ENCODE results near the gene MMP2.

DNA sequence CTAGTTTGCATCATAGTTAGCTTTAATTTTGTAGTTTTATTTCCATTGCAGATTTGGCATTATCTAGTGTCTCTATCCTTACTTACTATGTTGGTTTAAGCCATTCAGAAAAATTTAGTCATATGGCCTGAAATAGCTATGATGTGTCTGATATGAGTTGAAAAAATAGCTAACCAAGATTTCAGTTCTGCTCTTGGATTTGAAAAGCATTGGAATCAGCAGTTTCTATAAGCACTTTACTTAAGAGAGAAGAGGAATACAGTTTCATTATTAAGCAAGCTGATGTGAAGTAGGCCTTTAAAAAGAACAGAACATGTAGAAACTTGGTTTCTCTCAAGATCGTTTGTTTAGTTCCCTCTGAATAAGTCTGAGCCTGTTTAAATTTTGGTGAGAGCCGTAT lies 55.8 kb downstream of the MMP2 start:
- no peak for TF ChIP-seq POLR2A (IDR thresholded peaks at IDR 0.05)
- TF ChIP-seq, protein P1, sequence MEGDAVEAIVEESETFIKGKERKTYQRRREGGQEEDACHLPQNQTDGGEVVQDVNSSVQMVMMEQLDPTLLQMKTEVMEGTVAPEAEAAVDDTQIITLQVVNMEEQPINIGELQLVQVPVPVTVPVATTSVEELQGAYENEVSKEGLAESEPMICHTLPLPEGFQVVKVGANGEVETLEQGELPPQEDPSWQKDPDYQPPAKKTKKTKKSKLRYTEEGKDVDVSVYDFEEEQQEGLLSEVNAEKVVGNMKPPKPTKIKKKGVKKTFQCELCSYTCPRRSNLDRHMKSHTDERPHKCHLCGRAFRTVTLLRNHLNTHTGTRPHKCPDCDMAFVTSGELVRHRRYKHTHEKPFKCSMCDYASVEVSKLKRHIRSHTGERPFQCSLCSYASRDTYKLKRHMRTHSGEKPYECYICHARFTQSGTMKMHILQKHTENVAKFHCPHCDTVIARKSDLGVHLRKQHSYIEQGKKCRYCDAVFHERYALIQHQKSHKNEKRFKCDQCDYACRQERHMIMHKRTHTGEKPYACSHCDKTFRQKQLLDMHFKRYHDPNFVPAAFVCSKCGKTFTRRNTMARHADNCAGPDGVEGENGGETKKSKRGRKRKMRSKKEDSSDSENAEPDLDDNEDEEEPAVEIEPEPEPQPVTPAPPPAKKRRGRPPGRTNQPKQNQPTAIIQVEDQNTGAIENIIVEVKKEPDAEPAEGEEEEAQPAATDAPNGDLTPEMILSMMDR (IDR thresholded peaks at IDR 0.05), result no peak
